ENCODE results near the gene ULK4. TPM values are rescaled to one million over a fixed set of nuclear protein-coding genes. Genes with fewer than 3 reads are reported as not detected.

The ULK4 gene
- total RNA-seq, 1 experiment from 2014 or later = 4.2 TPM

DNA sequence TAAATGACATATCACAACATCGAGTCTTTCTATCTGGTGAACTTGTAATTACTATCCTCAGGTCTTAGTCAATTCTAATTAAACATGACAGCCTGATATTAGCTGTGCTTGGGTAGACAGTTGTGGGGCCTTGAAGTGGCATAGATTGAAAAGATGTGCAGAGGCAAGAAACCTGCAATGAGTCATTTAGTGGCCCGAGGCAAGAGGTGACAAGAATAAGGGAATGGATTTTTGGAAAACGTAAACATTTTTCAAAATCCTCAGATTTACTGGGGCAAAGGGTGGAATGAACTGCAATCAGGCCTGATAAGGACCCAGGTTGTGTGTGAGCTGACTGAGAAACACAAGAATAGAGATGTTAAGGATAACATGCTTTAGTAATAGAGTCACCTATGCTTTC lies 29.5 kb upstream of the ULK4 start:
- Histone ChIP-seq H3K4me3 (ENCODE audit: low read depth, low read length) (no peak overlapping the region), H3K9me3 (peaks cover 4% of the 10 kb centered on the region; the same call in 1 of the 2 replicates), H3K27me3 (replicated peaks; ENCODE audit: control insufficient read depth, insufficient read depth, low read length) (no peaks in the 10 kb centered on the region), H3K36me3 (ENCODE audit: control insufficient read depth, insufficient read depth, low read length) (no peaks in the 10 kb centered on the region), H3K4me1 (peaks cover 31% of the 10 kb centered on the region)
- DNase-seq = peak; percentile 45 to 61
- peak overlapping the region; percentile 30 for H3K27ac Mint-ChIP-seq (ENCODE audit: unreplicated experiment)
- H3K4me1 Mint-ChIP-seq (ENCODE audit: low read depth, unreplicated experiment) = peaks cover 21% of the 10 kb centered on the region
- TF ChIP-seq, protein P1, sequence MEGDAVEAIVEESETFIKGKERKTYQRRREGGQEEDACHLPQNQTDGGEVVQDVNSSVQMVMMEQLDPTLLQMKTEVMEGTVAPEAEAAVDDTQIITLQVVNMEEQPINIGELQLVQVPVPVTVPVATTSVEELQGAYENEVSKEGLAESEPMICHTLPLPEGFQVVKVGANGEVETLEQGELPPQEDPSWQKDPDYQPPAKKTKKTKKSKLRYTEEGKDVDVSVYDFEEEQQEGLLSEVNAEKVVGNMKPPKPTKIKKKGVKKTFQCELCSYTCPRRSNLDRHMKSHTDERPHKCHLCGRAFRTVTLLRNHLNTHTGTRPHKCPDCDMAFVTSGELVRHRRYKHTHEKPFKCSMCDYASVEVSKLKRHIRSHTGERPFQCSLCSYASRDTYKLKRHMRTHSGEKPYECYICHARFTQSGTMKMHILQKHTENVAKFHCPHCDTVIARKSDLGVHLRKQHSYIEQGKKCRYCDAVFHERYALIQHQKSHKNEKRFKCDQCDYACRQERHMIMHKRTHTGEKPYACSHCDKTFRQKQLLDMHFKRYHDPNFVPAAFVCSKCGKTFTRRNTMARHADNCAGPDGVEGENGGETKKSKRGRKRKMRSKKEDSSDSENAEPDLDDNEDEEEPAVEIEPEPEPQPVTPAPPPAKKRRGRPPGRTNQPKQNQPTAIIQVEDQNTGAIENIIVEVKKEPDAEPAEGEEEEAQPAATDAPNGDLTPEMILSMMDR (IDR thresholded peaks at IDR 0.05; ENCODE audit: insufficient read depth in 1 of 2, low read depth in 1 of 2, low read length in 1 of 2, severe bottlenecking in 1 of 2, unreplicated experiment in 1 of 2) = no peak
- no peaks in the 10 kb centered on the region for H3K9me3 Mint-ChIP-seq (ENCODE audit: unreplicated experiment)
- intact Hi-C loops (cut with micrococcal nuclease; ENCODE audit: unreplicated experiment) = loop anchor here (1.0 kb wide), 1 partner anchor 29 kb away; the partner anchor contains the start of gene ULK4
- POLR2A ChIA-PET = no interaction called here
- H3K27me3 Mint-ChIP-seq (ENCODE audit: insufficient read depth, unreplicated experiment) = no peaks in the 10 kb centered on the region
- no peaks in the 10 kb centered on the region for H3K36me3 Mint-ChIP-seq (ENCODE audit: insufficient read depth, unreplicated experiment)
- CTCF ChIA-PET = no interaction called here
- no TSS peak for BruUV-seq (replicated peaks)
- peak overlapping the region; percentile 5 for H3K4me3 Mint-ChIP-seq (ENCODE audit: unreplicated experiment)

DNA sequence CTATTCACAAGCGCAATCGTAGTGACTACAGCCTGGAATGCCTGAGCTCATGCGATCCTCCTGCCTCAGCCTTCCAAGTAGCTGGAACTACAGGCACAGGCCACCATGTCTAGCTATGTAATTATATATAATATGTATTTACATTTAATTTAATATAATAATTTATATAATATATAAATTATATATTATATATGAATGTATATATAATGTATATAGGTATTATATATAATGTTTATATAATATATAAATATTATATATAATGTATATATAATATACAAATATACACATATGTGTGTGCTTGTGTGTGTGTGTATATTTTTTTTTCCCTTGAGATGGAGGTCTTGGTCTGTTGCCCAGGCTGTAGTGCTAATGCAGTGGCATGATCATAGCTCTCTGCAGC lies 27.6 kb upstream of the ULK4 start:
- Histone ChIP-seq H3K4me3 (ENCODE audit: low read depth, low read length) (no peak overlapping the region), H3K27me3 (replicated peaks; ENCODE audit: control insufficient read depth, insufficient read depth, low read length) (no peaks in the 10 kb centered on the region), H3K4me1 (peaks cover 35% of the 10 kb centered on the region), H3K9me3 (peaks cover 4% of the 10 kb centered on the region; the same call in 1 of the 2 replicates), H3K36me3 (ENCODE audit: control insufficient read depth, insufficient read depth, low read length) (no peaks in the 10 kb centered on the region)
- H3K27ac Mint-ChIP-seq (ENCODE audit: unreplicated experiment) = no peak overlapping the region
- DNase-seq = no peak
- ChIA-PET CTCF (no interaction called here), POLR2A (no interaction called here)
- H3K4me1 Mint-ChIP-seq (ENCODE audit: low read depth, unreplicated experiment) = peaks cover 25% of the 10 kb centered on the region
- intact Hi-C loops (cut with micrococcal nuclease; ENCODE audit: unreplicated experiment) = no loop called here
- no peaks in the 10 kb centered on the region for H3K27me3 Mint-ChIP-seq (ENCODE audit: insufficient read depth, unreplicated experiment)
- no peaks in the 10 kb centered on the region for H3K9me3 Mint-ChIP-seq (ENCODE audit: unreplicated experiment)
- no peaks in the 10 kb centered on the region for H3K36me3 Mint-ChIP-seq (ENCODE audit: insufficient read depth, unreplicated experiment)
- no TSS peak for BruUV-seq (replicated peaks)
- no peak overlapping the region for H3K4me3 Mint-ChIP-seq (ENCODE audit: unreplicated experiment)
- TF ChIP-seq, protein P1 (IDR thresholded peaks at IDR 0.05; ENCODE audit: insufficient read depth in 1 of 2, low read depth in 1 of 2, low read length in 1 of 2, severe bottlenecking in 1 of 2, unreplicated experiment in 1 of 2) = no peak

DNA sequence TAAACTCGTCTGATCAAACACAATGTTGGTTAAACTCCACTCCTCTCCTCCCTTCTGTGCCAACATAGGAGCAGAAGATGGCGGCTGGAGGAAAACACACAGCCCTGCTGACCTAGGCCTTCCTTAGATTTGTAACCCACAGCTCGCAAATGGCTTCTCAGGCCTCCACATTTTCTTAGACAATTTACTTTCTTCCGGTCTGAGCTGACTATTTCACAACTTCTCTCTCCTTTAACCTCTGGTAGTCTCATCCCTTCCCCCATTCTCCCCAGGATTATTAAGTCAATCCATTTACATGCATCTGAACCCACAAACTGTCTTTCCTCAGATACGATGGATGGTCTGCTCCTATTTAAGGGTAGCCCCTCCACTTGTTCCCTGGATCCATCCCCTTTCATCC lies 25.7 kb upstream of the ULK4 start:
- Histone ChIP-seq H3K4me3 (ENCODE audit: low read depth, low read length) (no peak overlapping the region), H3K36me3 (ENCODE audit: control insufficient read depth, insufficient read depth, low read length) (no peaks in the 10 kb centered on the region), H3K9me3 (no peaks in the 10 kb centered on the region), H3K27me3 (replicated peaks; ENCODE audit: control insufficient read depth, insufficient read depth, low read length) (no peaks in the 10 kb centered on the region), H3K4me1 (peaks cover 32% of the 10 kb centered on the region)
- intact Hi-C loops (cut with micrococcal nuclease; ENCODE audit: unreplicated experiment) = no loop called here
- Mint-ChIP-seq H3K27me3 (ENCODE audit: insufficient read depth, unreplicated experiment) (no peaks in the 10 kb centered on the region), H3K9me3 (ENCODE audit: unreplicated experiment) (no peaks in the 10 kb centered on the region), H3K27ac (ENCODE audit: unreplicated experiment) (no peak overlapping the region), H3K36me3 (ENCODE audit: insufficient read depth, unreplicated experiment) (no peaks in the 10 kb centered on the region), H3K4me1 (ENCODE audit: low read depth, unreplicated experiment) (peaks cover 25% of the 10 kb centered on the region), H3K4me3 (ENCODE audit: unreplicated experiment) (no peak overlapping the region)
- POLR2A ChIA-PET = no interaction called here
- no TSS peak for BruUV-seq (replicated peaks)
- TF ChIP-seq, protein P1 (IDR thresholded peaks at IDR 0.05; ENCODE audit: insufficient read depth in 1 of 2, low read depth in 1 of 2, low read length in 1 of 2, severe bottlenecking in 1 of 2, unreplicated experiment in 1 of 2) = no peak
- DNase-seq = no peak
- CTCF ChIA-PET = no interaction called here
